DOHH2 (cell line): Measurements from ENCODE around the gene MAMDC4.

ENCODE experiments used
- H3F3A ChIP-seq: fragments of 200-600 bp; sonication (generic), shearing (Covaris generic); 2 replicates; pipeline ENCODE4 v1.6.0; 2016; ENCODE audit warnings: antibody characterized with exemption, mild to moderate bottlenecking; ENCODE audit not compliant: control insufficient read depth, insufficient read depth
- H3K27ac ChIP-seq: fragments of 200-600 bp; sonication (generic); 2 replicates; pipeline ENCODE4 v1.5.1; 2014; ENCODE audit warnings: low read depth, mild to moderate bottlenecking, low read length, moderate library complexity
- H3K27me3 ChIP-seq: fragments of 200-600 bp; sonication (generic); 2 replicates; pipeline ENCODE4 v1.6.1; 2014; ENCODE audit warnings: mild to moderate bottlenecking, low read length, mixed read lengths; ENCODE audit not compliant: control insufficient read depth
- H3K36me3 ChIP-seq: fragments of 200-600 bp; sonication (generic); 2 replicates; pipeline ENCODE4 v1.6.1; 2014; ENCODE audit warnings: mild to moderate bottlenecking, low read length, moderate library complexity, mixed read lengths; ENCODE audit not compliant: control insufficient read depth
- H3K4me1 ChIP-seq: fragments of 200-600 bp; sonication (generic); 2 replicates; pipeline ENCODE4 v1.6.1; 2014; ENCODE audit warnings: mild to moderate bottlenecking, low read length, mixed read lengths; ENCODE audit not compliant: control insufficient read depth
- H3K4me2 ChIP-seq: fragments of 200-600 bp; sonication (generic); 2 replicates; pipeline ENCODE4 v1.6.0; 2014; ENCODE audit warnings: mild to moderate bottlenecking, low read length, moderate library complexity
- H3K4me3 ChIP-seq: fragments of 200-600 bp; sonication (generic); 2 replicates; pipeline ENCODE4 v1.5.1; 2014; ENCODE audit warnings: mild to moderate bottlenecking, low read length, mixed read lengths
- H3K79me2 ChIP-seq: fragments of 200-600 bp; sonication (generic); 2 replicates; pipeline ENCODE4 v1.6.1; 2014; ENCODE audit warnings: mild to moderate bottlenecking, low read length, mixed read lengths; ENCODE audit not compliant: control insufficient read depth
- H3K9me2 ChIP-seq: fragments of 200-600 bp; sonication (generic); replicated peaks from 2 replicates; pipeline ENCODE4 v1.6.1; 2014; ENCODE audit warnings: mild to moderate bottlenecking, low read length, mixed read lengths; ENCODE audit not compliant: control insufficient read depth
- H3K9me3 ChIP-seq: fragments of 200-600 bp; sonication (generic); 2 replicates; pipeline ENCODE4 v1.6.1; 2014; ENCODE audit warnings: antibody characterized with exemption, low read length, mixed read lengths; ENCODE audit not compliant: control insufficient read depth, insufficient read depth
- H4K20me1 ChIP-seq: fragments of 200-600 bp; sonication (generic); 2 replicates; pipeline ENCODE4 v1.6.0; 2014; ENCODE audit warnings: low read depth, mild to moderate bottlenecking, antibody characterized with exemption, low read length, moderate library complexity; ENCODE audit not compliant: control insufficient read depth, insufficient read depth
- CTCF ChIP-seq: fragments of 200-600 bp; sonication (generic); IDR thresholded peaks from one replicate; pipeline ENCODE4 v1.5.1; 2014; ENCODE audit warnings: antibody characterized with exemption, mild to moderate bottlenecking, low read depth, low read length; ENCODE audit not compliant: poor library complexity, severe bottlenecking
- EZH2phosphoT487 ChIP-seq: fragments of 200-600 bp; sonication (generic); IDR thresholded peaks from 2 replicates; pipeline ENCODE4 v1.6.1; 2017; ENCODE audit warnings: borderline replicate concordance, mild to moderate bottlenecking, antibody characterized with exemption, low read length, moderate library complexity, mixed read lengths

Gene MAMDC4

GRCh38 chr9:136808806-136809158, 43.4 kb upstream of the MAMDC4 start:
- Histone ChIP-seq H3K36me3 (peaks cover 71% of the 10 kb centered on the region), H3K79me2 (peaks cover 72% of the 10 kb centered on the region), H3K9me3 (no peaks in the 10 kb centered on the region), H3K27me3 (no peaks in the 10 kb centered on the region), H3F3A (no peaks in the 10 kb centered on the region), H3K9me2 (no peaks in the 10 kb centered on the region), H4K20me1 (peaks cover 15% of the 10 kb centered on the region), H3K4me1 (peaks cover 28% of the 10 kb centered on the region), H3K4me3 (peak overlapping the region; percentile 88), H3K27ac (peak overlapping the region; percentile 50), H3K4me2 (peak overlapping the region; percentile 89)
- TF ChIP-seq CTCF (no peak), EZH2phosphoT487 (no peak)

- no peak overlapping the region for H3K27ac ChIP-seq
- H3K4me2 ChIP-seq = no peak overlapping the region
- H3K79me2 ChIP-seq = peaks cover 93% of the 10 kb centered on the region
- H4K20me1 ChIP-seq = peaks cover 7% of the 10 kb centered on the region; the same call in 1 of the 2 replicates
- H3K4me3 ChIP-seq = no peak overlapping the region
- H3K9me2 ChIP-seq = no peaks in the 10 kb centered on the region
- H3K9me3 ChIP-seq = no peaks in the 10 kb centered on the region
- no peaks in the 10 kb centered on the region for H3K27me3 ChIP-seq
- peaks cover 70% of the 10 kb centered on the region for H3K36me3 ChIP-seq
- TF ChIP-seq CTCF (no peak), EZH2phosphoT487 (no peak)
- H3K4me1 ChIP-seq = peaks cover 6% of the 10 kb centered on the region
- H3F3A ChIP-seq = no peaks in the 10 kb centered on the region
Measured at GRCh38 chr9:136814725-136815421, 37.3 kb upstream of the MAMDC4 start.

- H3K4me1 ChIP-seq = peaks cover 1% of the 10 kb centered on the region; the same call in 1 of the 2 replicates
- peaks cover 65% of the 10 kb centered on the region for H3K36me3 ChIP-seq
- no peaks in the 10 kb centered on the region for H3F3A ChIP-seq
- no peaks in the 10 kb centered on the region for H3K9me2 ChIP-seq
- no peak overlapping the region for H3K4me2 ChIP-seq
- H3K27ac ChIP-seq = no peak overlapping the region
- TF ChIP-seq CTCF (no peak), EZH2phosphoT487 (no peak)
- no peaks in the 10 kb centered on the region for H3K9me3 ChIP-seq
- H3K4me3 ChIP-seq = no peak overlapping the region
- H3K27me3 ChIP-seq = no peaks in the 10 kb centered on the region
- peaks cover 93% of the 10 kb centered on the region for H3K79me2 ChIP-seq
- H4K20me1 ChIP-seq = peaks cover 7% of the 10 kb centered on the region; the same call in 1 of the 2 replicates
Measured at GRCh38 chr9:136815422-136815782, 36.7 kb upstream of the MAMDC4 start.
